ENCODE data around the gene ATP6V1F. TPM values are rescaled to one million over a fixed set of nuclear protein-coding genes. Genes with fewer than 3 reads are reported as not detected.

Gene ATP6V1F
- total and polyA plus RNA-seq, 2 donors (not counting 1 experiment from before 2014, with no cell fraction given): 124 to 167 TPM

GRCh38 chr7:128875523-128875948 is 12.9 kb downstream of the ATP6V1F start:
- H3K79me2 ChIP-seq (ENCODE audit: control insufficient read depth, insufficient read depth, low read length): no peaks in the 10 kb centered on the region
- DNase-seq (ENCODE audit: low read depth in 2 of 2): no peak
- no peak overlapping the region for H3K9ac ChIP-seq (ENCODE audit: insufficient read depth, low read length)
- no peaks in the 10 kb centered on the region for H3K4me1 ChIP-seq (ENCODE audit: control insufficient read depth, extremely low read depth, insufficient read depth, low read length)
- H3K27ac ChIP-seq (ENCODE audit: insufficient read depth, low read length): no peak overlapping the region
- H3K4me2 ChIP-seq (ENCODE audit: extremely low read depth, insufficient read depth, low read length): no peak overlapping the region
- TF ChIP-seq CTCF (conservative IDR thresholded peaks at IDR 0.05 in 1 of 2, IDR thresholded peaks at IDR 0.05 in 1 of 2; ENCODE audit: low read depth in 1 of 2, low read length in 2 of 2) (no peak), EZH2 (IDR thresholded peaks at IDR 0.05; ENCODE audit: low read length, missing control alignments) (no peak)
- no peaks in the 10 kb centered on the region for H3K27me3 ChIP-seq (ENCODE audit: control insufficient read depth, insufficient read depth, low read length)
- H3K36me3 ChIP-seq (ENCODE audit: control insufficient read depth, insufficient read depth, low read length): no peaks in the 10 kb centered on the region
- H4K20me1 ChIP-seq (ENCODE audit: control insufficient read depth, extremely low read depth, insufficient read depth, low read length): no peaks in the 10 kb centered on the region
- H3K4me3 ChIP-seq (replicated peaks in 1 of 4; ENCODE audit: control extremely low read depth in 1 of 4, insufficient read depth in 1 of 4, low read depth in 3 of 4, low read length in 4 of 4): no peak overlapping the region
- no peaks in the 10 kb centered on the region for H3K9me3 ChIP-seq (ENCODE audit: control insufficient read depth, insufficient read depth, low read depth, low read length)
- no peak overlapping the region for H2AFZ ChIP-seq (ENCODE audit: low read length)

- no peak overlapping the region for H3K4me2 ChIP-seq (ENCODE audit: extremely low read depth, insufficient read depth, low read length)
- DNase-seq (ENCODE audit: low read depth in 2 of 2): no peak
- H3K9ac ChIP-seq (ENCODE audit: insufficient read depth, low read length): no peak overlapping the region
- no peaks in the 10 kb centered on the region for H3K27me3 ChIP-seq (ENCODE audit: control insufficient read depth, insufficient read depth, low read length)
- no peak overlapping the region for H2AFZ ChIP-seq (ENCODE audit: low read length)
- H3K4me3 ChIP-seq (replicated peaks in 1 of 4; ENCODE audit: control extremely low read depth in 1 of 4, insufficient read depth in 1 of 4, low read depth in 3 of 4, low read length in 4 of 4): no peak overlapping the region
- H3K27ac ChIP-seq (ENCODE audit: insufficient read depth, low read length): no peak overlapping the region
- no peaks in the 10 kb centered on the region for H3K36me3 ChIP-seq (ENCODE audit: control insufficient read depth, insufficient read depth, low read length)
- no peaks in the 10 kb centered on the region for H3K4me1 ChIP-seq (ENCODE audit: control insufficient read depth, extremely low read depth, insufficient read depth, low read length)
- TF ChIP-seq CTCF (conservative IDR thresholded peaks at IDR 0.05 in 1 of 2, IDR thresholded peaks at IDR 0.05 in 1 of 2; ENCODE audit: low read depth in 1 of 2, low read length in 2 of 2) (no peak), EZH2 (IDR thresholded peaks at IDR 0.05; ENCODE audit: low read length, missing control alignments) (no peak)
- no peaks in the 10 kb centered on the region for H4K20me1 ChIP-seq (ENCODE audit: control insufficient read depth, extremely low read depth, insufficient read depth, low read length)
- H3K79me2 ChIP-seq (ENCODE audit: control insufficient read depth, insufficient read depth, low read length): no peaks in the 10 kb centered on the region
- no peaks in the 10 kb centered on the region for H3K9me3 ChIP-seq (ENCODE audit: control insufficient read depth, insufficient read depth, low read depth, low read length)
Observed at GRCh38 chr7:128876127-128876526, 13.5 kb downstream of the ATP6V1F start.

- Histone ChIP-seq H3K27me3 (ENCODE audit: control insufficient read depth, insufficient read depth, low read length) (no peaks in the 10 kb centered on the region), H3K4me2 (ENCODE audit: extremely low read depth, insufficient read depth, low read length) (no peak overlapping the region), H3K9me3 (ENCODE audit: control insufficient read depth, insufficient read depth, low read depth, low read length) (no peaks in the 10 kb centered on the region), H2AFZ (ENCODE audit: low read length) (no peak overlapping the region), H3K27ac (ENCODE audit: insufficient read depth, low read length) (no peak overlapping the region), H3K4me1 (ENCODE audit: control insufficient read depth, extremely low read depth, insufficient read depth, low read length) (no peaks in the 10 kb centered on the region), H4K20me1 (ENCODE audit: control insufficient read depth, extremely low read depth, insufficient read depth, low read length) (no peaks in the 10 kb centered on the region), H3K9ac (ENCODE audit: insufficient read depth, low read length) (no peak overlapping the region), H3K36me3 (ENCODE audit: control insufficient read depth, insufficient read depth, low read length) (no peaks in the 10 kb centered on the region), H3K4me3 (replicated peaks in 1 of 4; ENCODE audit: control extremely low read depth in 1 of 4, insufficient read depth in 1 of 4, low read depth in 3 of 4, low read length in 4 of 4) (no peak overlapping the region), H3K79me2 (ENCODE audit: control insufficient read depth, insufficient read depth, low read length) (no peaks in the 10 kb centered on the region)
- DNase-seq (ENCODE audit: low read depth in 2 of 2): no peak
- TF ChIP-seq CTCF (conservative IDR thresholded peaks at IDR 0.05 in 1 of 2, IDR thresholded peaks at IDR 0.05 in 1 of 2; ENCODE audit: low read depth in 1 of 2, low read length in 2 of 2): no peak
- TF ChIP-seq EZH2 (IDR thresholded peaks at IDR 0.05; ENCODE audit: low read length, missing control alignments): no peak
Observed at GRCh38 chr7:128876586-128876977, 13.9 kb downstream of the ATP6V1F start.
